Endothelial cell of umbilical vein (primary cell): ENCODE measurements around the gene IL16. TPM values are rescaled to one million over a fixed set of nuclear protein-coding genes. Genes with fewer than 3 reads are reported as not detected.
A peak's percentile ranks its signal among the peaks of the same experiment; 100 is the strongest.

Experiments
- BruUV-seq: library from RNA; stranded (reverse); fragments of 400-500 nt; replicated peaks from 2 replicates; lab custom pipeline; 2021; lab: Mats Ljungman, UMichigan
- CTCF ChIA-PET: fragments of 300-600, 350-600 bp; sonication (Branson Sonifier 250); formaldehyde crosslinking; loops from one replicate; lab custom pipeline; 2021; ENCODE audit warnings: antibody characterized with exemption, inconsistent platforms; lab: Charles Lee
- POLR2A ChIA-PET: fragments of 300-600, 350-600 bp; sonication (Branson Sonifier 250); formaldehyde crosslinking; loops from one replicate; lab custom pipeline; 2021; ENCODE audit warnings: antibody characterized with exemption, inconsistent platforms; lab: Charles Lee
- DNase-seq: peaks from one replicate; pipeline ENCODE4 v3.0.0-alpha.2; 2011; ENCODE audit warnings: low read depth, low spot score
- FAIRE-seq: peaks from 2 replicates; lab custom pipeline; 2011; peaks lifted over from hg19 to GRCh38; lab: Jason Lieb, UNC
- H2AFZ ChIP-seq: 2 replicates; pipeline ENCODE4 v1.6.0; 2012; ENCODE audit warnings: low read depth, low read length, control low read depth, inconsistent platforms
- H3K27ac ChIP-seq: 2 replicates; pipeline ENCODE4 v1.5.1; 2011; ENCODE audit warnings: low read depth, mild to moderate bottlenecking, control low read depth, low read length, moderate library complexity; ENCODE audit not compliant: insufficient read depth
- H3K27me3 ChIP-seq, 2 experiments: 2 replicates each; pipeline versions ENCODE4 v1.6.0 to v1.6.1; 2011; ENCODE audit warnings: low read length in 2 of 2, mixed read lengths in 1 of 2; ENCODE audit not compliant: control insufficient read depth in 2 of 2, insufficient read depth in 2 of 2
- H3K36me3 ChIP-seq, 2 experiments: 2 replicates in 1 of 2; 3 replicates in 1 of 2; pipeline ENCODE4 v1.5.1; 2011; ENCODE audit warnings: low read length in 2 of 2, mild to moderate bottlenecking in 1 of 2, moderate library complexity in 1 of 2; ENCODE audit not compliant: control insufficient read depth in 2 of 2, insufficient read depth in 2 of 2; ENCODE audit errors: extremely low read depth in 1 of 2
- H3K4me1 ChIP-seq: 3 replicates; pipeline ENCODE4 v1.5.1; 2011; ENCODE audit warnings: mild to moderate bottlenecking, low read length; ENCODE audit not compliant: control insufficient read depth, insufficient read depth; ENCODE audit errors: extremely low read depth
- H3K4me2 ChIP-seq: 2 replicates; pipeline ENCODE4 v1.6.1; 2011; ENCODE audit warnings: low read length, control low read depth, mixed read lengths; ENCODE audit not compliant: insufficient read depth
- H3K4me3 ChIP-seq, 3 experiments: fragments of 200-600 bp in 1 of 3; sonication (generic), shearing (Covaris generic) in 1 of 3; replicated peaks in 1 of 3; 2 replicates each; pipeline ENCODE4 v1.5.1; 2011 to 2016; ENCODE audit warnings: control low read depth in 3 of 3, low read length in 3 of 3, mild to moderate bottlenecking in 2 of 3, inconsistent platforms in 1 of 3, low read depth in 1 of 3, moderate library complexity in 1 of 3; ENCODE audit not compliant: insufficient read depth in 1 of 3
- H3K79me2 ChIP-seq: 2 replicates; pipeline ENCODE4 v1.6.0; 2012; ENCODE audit warnings: low read length, inconsistent platforms; ENCODE audit not compliant: control insufficient read depth, insufficient read depth
- H3K9ac ChIP-seq: replicated peaks from 2 replicates; pipeline ENCODE3; 2011; ENCODE audit warnings: low read length, control low read depth; ENCODE audit not compliant: insufficient read depth; ENCODE audit errors: extremely low read depth
- H3K9me1 ChIP-seq: replicated peaks from 3 replicates; pipeline ENCODE4 v1.6.0; 2011; ENCODE audit warnings: mild to moderate bottlenecking, low read length; ENCODE audit not compliant: control insufficient read depth, insufficient read depth; ENCODE audit errors: extremely low read depth
- H3K9me3 ChIP-seq: replicated peaks from 2 replicates; pipeline ENCODE4 v1.5.1; 2012; ENCODE audit warnings: low read length, inconsistent platforms; ENCODE audit not compliant: control insufficient read depth, insufficient read depth
- H4K20me1 ChIP-seq: replicated peaks from 2 replicates; pipeline ENCODE3; 2011; ENCODE audit warnings: mild to moderate bottlenecking, low read length; ENCODE audit not compliant: control insufficient read depth, insufficient read depth; ENCODE audit errors: extremely low read depth
- EZH2 ChIP-seq: IDR thresholded peaks from 2 replicates; pipeline ENCODE4 v1.6.1; 2012; ENCODE audit warnings: borderline replicate concordance, low read depth, mild to moderate bottlenecking, moderate library complexity, low read length, inconsistent platforms; ENCODE audit not compliant: severe bottlenecking
- FOS ChIP-seq: IDR thresholded peaks from 2 replicates; pipeline ENCODE4 v1.6.1; 2011; ENCODE audit warnings: mild to moderate bottlenecking, low read length, moderate library complexity, borderline replicate concordance; ENCODE audit not compliant: insufficient read depth
- GATA2 ChIP-seq: IDR thresholded peaks from 2 replicates; pipeline ENCODE4 v1.7.0; 2011; ENCODE audit warnings: low read depth, mild to moderate bottlenecking, moderate library complexity, mixed read lengths, low read length; ENCODE audit not compliant: insufficient read length, insufficient read depth
- JUN ChIP-seq: IDR thresholded peaks from 2 replicates; pipeline ENCODE4 v1.6.1; 2011; ENCODE audit warnings: borderline replicate concordance, low read depth; ENCODE audit not compliant: insufficient read length, insufficient read depth
- MYC ChIP-seq: IDR thresholded peaks from one replicate; pipeline ENCODE4 v1.6.1; 2011; ENCODE audit warnings: mild to moderate bottlenecking, low read depth, low read length
- POLR2A ChIP-seq: IDR thresholded peaks from 2 replicates; pipeline ENCODE4 v1.6.1; 2012; ENCODE audit warnings: low read depth, mild to moderate bottlenecking, control low read depth, low read length
- POLR2AphosphoS5 ChIP-seq: IDR thresholded peaks from 2 replicates; pipeline ENCODE4 v1.6.1; 2012; ENCODE audit warnings: low read depth, mild to moderate bottlenecking, control low read depth, low read length, moderate library complexity; ENCODE audit not compliant: insufficient read depth
- dilution Hi-C: fragments of 300-500 bp; cut with MboI; formaldehyde crosslinking; loops from one replicate; pipeline ENCODE4 v1.15.0; 2019; ENCODE audit warnings: low sequenced_read_pairs; ENCODE audit not compliant: extremely low pct_ligation_motif_present
- intact Hi-C: fragments of 100-400 bp; cut with micrococcal nuclease; formaldehyde crosslinking; loops from one replicate; pipeline ENCODE4 v1.10.0; 2022
- polyA plus RNA-seq, 4 experiments: library from polyadenylated mRNA; depleted of rRNA in 3 of 4; stranded (reverse) in 3 of 4; unstranded in 1 of 4; fragments of >200 nt; gene quantifications; 2 replicates each; pipeline versions ENCODE4 v1.2.1 to v1.2.3, GENCODE V29; 2011 to 2012; ENCODE audit warnings: missing spikeins in 1 of 4
- total RNA-seq: library from RNA; stranded (reverse); gene quantifications from 2 replicates; pipeline ENCODE4 v1.2.3, GENCODE V29; 2021
- TF ChIP-seq, protein P1 (sequence below): IDR thresholded peaks from 2 replicates; pipeline ENCODE4 v1.6.1; 2011; ENCODE audit not compliant: insufficient read depth, insufficient read length
- TF ChIP-seq, protein P2 (sequence below), 2 donors: IDR thresholded peaks; 1 replicate in 1 of 2; 2 replicates in 1 of 2; pipeline ENCODE4 v1.5.1; 2011; ENCODE audit warnings: low read length in 2 of 2, mild to moderate bottlenecking in 2 of 2, moderate library complexity in 2 of 2, control low read depth in 1 of 2, inconsistent platforms in 1 of 2, low read depth in 1 of 2; ENCODE audit not compliant: insufficient read depth in 1 of 2; ENCODE audit errors: extremely low read depth in 1 of 2

Gene IL16
- total and polyA plus RNA-seq, 2 donors (not counting 3 experiments of a cell fraction or from before 2014, with no cell fraction given) = 0.29 to 2.1 TPM

DNA sequence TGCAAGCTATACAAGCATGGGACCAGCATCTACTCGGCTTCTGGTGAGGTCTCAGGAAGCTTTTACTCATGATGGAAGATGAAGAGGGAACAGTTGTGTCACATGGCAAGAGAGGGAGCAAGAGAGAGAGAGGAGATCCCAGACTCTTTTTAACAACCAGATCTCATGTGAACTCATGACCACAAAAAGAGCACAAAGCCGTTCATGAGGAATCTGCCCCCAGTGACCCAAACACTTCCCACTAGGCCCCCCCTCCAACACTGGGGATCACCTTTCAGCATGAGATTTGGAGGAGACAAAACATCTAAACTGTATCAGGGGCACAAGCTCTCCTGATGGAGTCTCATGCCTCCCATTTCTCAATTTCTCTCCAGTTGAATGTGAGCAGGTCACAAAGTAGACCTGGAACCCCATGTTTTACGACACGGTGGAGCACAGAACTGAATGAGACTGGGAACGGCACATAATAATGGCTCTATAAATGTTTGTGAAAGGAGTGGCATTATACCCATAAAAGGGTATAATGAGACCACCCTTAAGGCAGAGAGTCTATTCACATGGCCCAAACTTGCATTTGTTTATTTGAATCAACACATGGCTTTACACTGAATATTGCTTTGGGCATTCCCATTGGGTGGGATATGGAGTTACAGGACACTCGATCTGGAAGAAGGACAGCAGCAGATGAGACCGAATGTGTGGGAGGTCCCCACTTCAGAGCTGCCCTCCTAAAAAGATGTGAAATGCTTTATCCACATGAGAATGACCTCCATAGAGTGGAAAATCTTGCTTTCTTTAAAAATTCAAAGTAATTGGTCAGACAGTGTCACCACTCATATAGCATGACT is 38.8 kb downstream of the IL16 start:
- no peak overlapping the region for H3K9ac ChIP-seq
- no peak overlapping the region for H3K4me2 ChIP-seq
- ChIA-PET POLR2A (no interaction called here), CTCF (interaction anchor here (1.0 to 1.3 kb wide), 2 partner anchors 29 to 31 kb away, joined by 3 to 5 read pairs; no protein-coding TSS in a partner anchor)
- H3K4me1 ChIP-seq = no peaks in the 10 kb centered on the region
- TF ChIP-seq, protein P1, sequence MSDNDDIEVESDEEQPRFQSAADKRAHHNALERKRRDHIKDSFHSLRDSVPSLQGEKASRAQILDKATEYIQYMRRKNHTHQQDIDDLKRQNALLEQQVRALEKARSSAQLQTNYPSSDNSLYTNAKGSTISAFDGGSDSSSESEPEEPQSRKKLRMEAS = no peak
- TF ChIP-seq JUN = peak; percentile 5
- H3K9me3 ChIP-seq = no peaks in the 10 kb centered on the region
- dilution Hi-C loops (no loop called here), intact Hi-C loops (no loop called here)
- no peak for DNase-seq
- H3K9me1 ChIP-seq = no peaks in the 10 kb centered on the region
- no TSS peak for BruUV-seq
- H3K79me2 ChIP-seq = no peaks in the 10 kb centered on the region
- no peak overlapping the region for H3K4me3 ChIP-seq
- no peaks in the 10 kb centered on the region for H3K36me3 ChIP-seq
- no peaks in the 10 kb centered on the region for H3K27me3 ChIP-seq
- no peak overlapping the region for H3K27ac ChIP-seq
- no peaks in the 10 kb centered on the region for H4K20me1 ChIP-seq
- no peak overlapping the region for H2AFZ ChIP-seq
- FAIRE-seq = no peak

DNA sequence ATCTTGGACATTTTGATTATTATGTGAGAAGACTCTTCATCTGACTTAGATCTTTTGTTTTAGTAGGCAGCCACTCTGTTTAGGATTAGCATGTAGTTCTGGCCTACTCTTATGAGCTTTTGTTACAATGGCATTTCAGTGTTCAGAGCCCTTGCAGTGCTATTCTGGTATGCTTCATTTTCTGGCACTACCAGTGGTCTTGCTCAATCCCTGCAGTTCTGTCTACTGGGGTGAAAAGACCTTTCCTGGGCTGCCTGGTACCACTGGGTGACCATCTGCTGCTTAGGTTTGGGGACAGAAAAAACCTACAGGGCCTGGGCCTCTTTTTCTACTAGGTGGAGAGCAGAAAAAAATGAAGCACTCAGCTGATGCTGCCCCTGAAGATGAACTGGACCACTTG is 42.5 kb downstream of the IL16 start:
- Histone ChIP-seq H3K9me3 (no peaks in the 10 kb centered on the region), H3K4me3 (no peak overlapping the region), H3K27me3 (no peaks in the 10 kb centered on the region), H2AFZ (no peak overlapping the region), H4K20me1 (no peaks in the 10 kb centered on the region), H3K36me3 (no peaks in the 10 kb centered on the region), H3K9ac (no peak overlapping the region), H3K4me1 (no peaks in the 10 kb centered on the region), H3K9me1 (no peaks in the 10 kb centered on the region), H3K4me2 (no peak overlapping the region), H3K79me2 (no peaks in the 10 kb centered on the region), H3K27ac (no peak overlapping the region)
- TF ChIP-seq JUN (no peak), GATA2 (no peak), POLR2AphosphoS5 (no peak), POLR2A (no peak), MYC (no peak), FOS (no peak), EZH2 (no peak)
- TF ChIP-seq, protein P1 = no peak
- TF ChIP-seq, protein P2, sequence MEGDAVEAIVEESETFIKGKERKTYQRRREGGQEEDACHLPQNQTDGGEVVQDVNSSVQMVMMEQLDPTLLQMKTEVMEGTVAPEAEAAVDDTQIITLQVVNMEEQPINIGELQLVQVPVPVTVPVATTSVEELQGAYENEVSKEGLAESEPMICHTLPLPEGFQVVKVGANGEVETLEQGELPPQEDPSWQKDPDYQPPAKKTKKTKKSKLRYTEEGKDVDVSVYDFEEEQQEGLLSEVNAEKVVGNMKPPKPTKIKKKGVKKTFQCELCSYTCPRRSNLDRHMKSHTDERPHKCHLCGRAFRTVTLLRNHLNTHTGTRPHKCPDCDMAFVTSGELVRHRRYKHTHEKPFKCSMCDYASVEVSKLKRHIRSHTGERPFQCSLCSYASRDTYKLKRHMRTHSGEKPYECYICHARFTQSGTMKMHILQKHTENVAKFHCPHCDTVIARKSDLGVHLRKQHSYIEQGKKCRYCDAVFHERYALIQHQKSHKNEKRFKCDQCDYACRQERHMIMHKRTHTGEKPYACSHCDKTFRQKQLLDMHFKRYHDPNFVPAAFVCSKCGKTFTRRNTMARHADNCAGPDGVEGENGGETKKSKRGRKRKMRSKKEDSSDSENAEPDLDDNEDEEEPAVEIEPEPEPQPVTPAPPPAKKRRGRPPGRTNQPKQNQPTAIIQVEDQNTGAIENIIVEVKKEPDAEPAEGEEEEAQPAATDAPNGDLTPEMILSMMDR (IDR thresholded peaks at IDR 0.05; ENCODE audit: extremely low read depth in 1 of 2, insufficient read depth in 1 of 2, low read depth in 1 of 2, low read length in 2 of 2) = no peak
- no peak for DNase-seq
- intact Hi-C loops = no loop called here
- ChIA-PET CTCF (no interaction called here), POLR2A (no interaction called here)
- no peak for FAIRE-seq
- dilution Hi-C loops = no loop called here
- no TSS peak for BruUV-seq
